RWPE2 (cell line): ENCODE results near the gene CLHC1.
"Not testable (repeated sequence)": the region's sequence is repeated elsewhere in the genome, so short reads cannot be mapped to it uniquely, and the experiment has no call there.

Experiments used
- ATAC-seq: fragments of 200-7000 bp; cut with Tn5 transposase; 3 replicates; pipeline ENCODE4 v1.9.1; 2021; ENCODE audit warnings: low read depth
- DNase-seq: peaks from one replicate; pipeline ENCODE4 v3.0.0-alpha.2; 2020; ENCODE audit warnings: low spot score
- H3K27ac ChIP-seq: fragments of 450-650 bp; 2 replicates; pipeline ENCODE4 v1.5.1; 2017; ENCODE audit warnings: mild to moderate bottlenecking; ENCODE audit not compliant: poor library complexity, severe bottlenecking
- H3K27me3 ChIP-seq: fragments of 250-450 bp; sonication (Bioruptor Pico); 2 replicates; pipeline ENCODE4 v1.5.1; 2021; ENCODE audit warnings: mild to moderate bottlenecking, moderate library complexity; ENCODE audit not compliant: insufficient read depth, poor library complexity, severe bottlenecking
- H3K36me3 ChIP-seq: fragments of 250-450 bp; sonication (Bioruptor Pico); 2 replicates; pipeline ENCODE4 v1.5.1; 2020; ENCODE audit warnings: low read depth, mild to moderate bottlenecking, moderate library complexity
- H3K4me1 ChIP-seq: fragments of 250-450 bp; sonication (Bioruptor Pico); 2 replicates; pipeline ENCODE4 v1.5.1; 2021; ENCODE audit warnings: mild to moderate bottlenecking, moderate library complexity; ENCODE audit not compliant: insufficient read depth, poor library complexity, severe bottlenecking
- H3K4me3 ChIP-seq: fragments of 250-450 bp; sonication (Bioruptor Pico); 2 replicates; pipeline ENCODE4 v1.5.1; 2021; ENCODE audit warnings: mild to moderate bottlenecking, moderate library complexity; ENCODE audit not compliant: severe bottlenecking
- H3K9me3 ChIP-seq: fragments of 250-450 bp; sonication (Bioruptor Pico); 2 replicates; pipeline ENCODE4 v1.5.1; 2021; ENCODE audit warnings: mild to moderate bottlenecking, moderate library complexity; ENCODE audit not compliant: severe bottlenecking
- TF ChIP-seq, protein P1 (sequence below): fragments of 450-650 bp; IDR thresholded peaks from one replicate; pipeline ENCODE4 v1.5.1; 2017; ENCODE audit warnings: mild to moderate bottlenecking, moderate library complexity; ENCODE audit not compliant: poor library complexity, severe bottlenecking

CLHC1 gene

GRCh38 chr2:55147531-55147930, 84.6 kb downstream of the CLHC1 start:
- no peaks in the 10 kb centered on the region for H3K27me3 ChIP-seq
- H3K27ac ChIP-seq: peak overlapping the region; percentile 26
- peaks cover 11% of the 10 kb centered on the region for H3K4me1 ChIP-seq
- DNase-seq (no peak), ATAC-seq (no peak)
- TF ChIP-seq, protein P1, sequence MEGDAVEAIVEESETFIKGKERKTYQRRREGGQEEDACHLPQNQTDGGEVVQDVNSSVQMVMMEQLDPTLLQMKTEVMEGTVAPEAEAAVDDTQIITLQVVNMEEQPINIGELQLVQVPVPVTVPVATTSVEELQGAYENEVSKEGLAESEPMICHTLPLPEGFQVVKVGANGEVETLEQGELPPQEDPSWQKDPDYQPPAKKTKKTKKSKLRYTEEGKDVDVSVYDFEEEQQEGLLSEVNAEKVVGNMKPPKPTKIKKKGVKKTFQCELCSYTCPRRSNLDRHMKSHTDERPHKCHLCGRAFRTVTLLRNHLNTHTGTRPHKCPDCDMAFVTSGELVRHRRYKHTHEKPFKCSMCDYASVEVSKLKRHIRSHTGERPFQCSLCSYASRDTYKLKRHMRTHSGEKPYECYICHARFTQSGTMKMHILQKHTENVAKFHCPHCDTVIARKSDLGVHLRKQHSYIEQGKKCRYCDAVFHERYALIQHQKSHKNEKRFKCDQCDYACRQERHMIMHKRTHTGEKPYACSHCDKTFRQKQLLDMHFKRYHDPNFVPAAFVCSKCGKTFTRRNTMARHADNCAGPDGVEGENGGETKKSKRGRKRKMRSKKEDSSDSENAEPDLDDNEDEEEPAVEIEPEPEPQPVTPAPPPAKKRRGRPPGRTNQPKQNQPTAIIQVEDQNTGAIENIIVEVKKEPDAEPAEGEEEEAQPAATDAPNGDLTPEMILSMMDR: no peak
- H3K36me3 ChIP-seq: no peaks in the 10 kb centered on the region
- H3K9me3 ChIP-seq: no peaks in the 10 kb centered on the region
- H3K4me3 ChIP-seq: no peak overlapping the region

- no peak for DNase-seq
- Histone ChIP-seq H3K4me1 (peaks cover 11% of the 10 kb centered on the region), H3K27me3 (no peaks in the 10 kb centered on the region), H3K27ac (no peak overlapping the region), H3K4me3 (no peak overlapping the region), H3K36me3 (no peaks in the 10 kb centered on the region), H3K9me3 (no peaks in the 10 kb centered on the region)
- TF ChIP-seq, protein P1: no peak
- ATAC-seq: no peak
Observed at GRCh38 chr2:55147041-55147440, 85.1 kb downstream of the CLHC1 start.

DNA sequence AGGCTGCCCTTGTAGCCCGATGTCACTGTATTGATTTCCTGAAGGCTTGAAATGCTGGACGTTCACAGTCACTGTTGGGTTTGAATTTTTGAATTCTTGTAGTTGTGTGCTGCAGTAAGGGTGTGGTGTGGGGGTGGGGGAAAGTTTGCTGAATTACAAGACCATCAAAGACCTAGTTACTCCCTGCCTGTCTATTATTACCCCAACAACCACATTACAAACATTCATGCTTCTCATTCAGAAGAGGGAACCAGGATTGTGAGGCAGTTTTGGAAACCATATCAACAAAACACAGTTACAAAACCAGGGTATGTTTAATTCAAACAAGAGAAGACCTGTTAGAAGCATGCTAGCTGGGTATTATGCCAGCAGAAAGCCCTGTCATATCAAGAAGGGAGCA, 85.8 kb downstream of the CLHC1 start:
- TF ChIP-seq, protein P1: no peak
- H3K4me1 ChIP-seq: peaks cover 11% of the 10 kb centered on the region
- H3K4me3 ChIP-seq: no peak overlapping the region
- no peaks in the 10 kb centered on the region for H3K27me3 ChIP-seq
- DNase-seq (no peak), ATAC-seq (no peak)
- no peaks in the 10 kb centered on the region for H3K36me3 ChIP-seq
- H3K27ac ChIP-seq: no peak overlapping the region
- no peaks in the 10 kb centered on the region for H3K9me3 ChIP-seq

- Histone ChIP-seq H3K4me3 (no peak overlapping the region), H3K9me3 (no peaks in the 10 kb centered on the region), H3K27ac (no peak overlapping the region), H3K4me1 (peaks cover 11% of the 10 kb centered on the region), H3K36me3 (no peaks in the 10 kb centered on the region), H3K27me3 (no peaks in the 10 kb centered on the region)
- TF ChIP-seq, protein P1: no peak
- no peak for ATAC-seq
- no peak for DNase-seq
Observed at GRCh38 chr2:55144922-55145820, 86.9 kb downstream of the CLHC1 start.

GRCh38 chr2:55143706-55144105, 88.4 kb downstream of the CLHC1 start:
- not testable (repeated sequence) for DNase-seq, H3K9me3 ChIP-seq, H3K4me3 ChIP-seq, H3K36me3 ChIP-seq, H3K27ac ChIP-seq, H3K4me1 ChIP-seq, H3K27me3 ChIP-seq, ATAC-seq
